ENCODE measurements around the gene DEUP1. TPM values are rescaled to one million over a fixed set of nuclear protein-coding genes. Genes with fewer than 3 reads are reported as not detected.

Gene DEUP1
- total RNA-seq, 1 donor from 2014 or later = not detected

DNA sequence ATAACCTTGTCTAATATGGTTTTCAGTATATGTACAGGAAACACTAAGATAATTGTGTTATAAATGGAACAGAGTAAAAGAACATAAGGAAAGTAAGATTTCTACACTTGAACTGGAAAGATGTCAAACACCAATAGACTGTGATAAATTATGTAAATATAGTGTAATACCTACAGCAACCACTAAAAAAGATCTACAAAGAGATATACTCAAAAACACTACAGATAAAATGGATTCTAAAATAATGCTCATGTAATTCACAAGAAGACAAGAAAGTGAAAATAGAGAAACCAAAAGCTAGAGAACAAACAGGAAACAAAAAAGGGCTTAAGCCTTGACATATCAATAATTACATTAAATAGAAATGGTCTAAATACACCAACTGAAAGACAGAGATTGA is 30.9 kb downstream of the DEUP1 start:
- Histone ChIP-seq H3K27me3 (ENCODE audit: control insufficient read depth, insufficient read depth, low read length) (no peaks in the 10 kb centered on the region), H3K4me3 (ENCODE audit: low read depth, low read length) (no peak overlapping the region), H3K36me3 (ENCODE audit: control insufficient read depth, insufficient read depth, low read length) (no peaks in the 10 kb centered on the region)
- no peak for FAIRE-seq
- DNase-seq (ENCODE audit: low read depth) = no peak
- TF ChIP-seq CTCF (IDR thresholded peaks at IDR 0.05; ENCODE audit: insufficient read depth, low read length, severe bottlenecking) = no peak

- FAIRE-seq = no peak
These were observed 37.5 kb downstream of the DEUP1 start for GRCh38 chr11:93368022-93368421.

DNA sequence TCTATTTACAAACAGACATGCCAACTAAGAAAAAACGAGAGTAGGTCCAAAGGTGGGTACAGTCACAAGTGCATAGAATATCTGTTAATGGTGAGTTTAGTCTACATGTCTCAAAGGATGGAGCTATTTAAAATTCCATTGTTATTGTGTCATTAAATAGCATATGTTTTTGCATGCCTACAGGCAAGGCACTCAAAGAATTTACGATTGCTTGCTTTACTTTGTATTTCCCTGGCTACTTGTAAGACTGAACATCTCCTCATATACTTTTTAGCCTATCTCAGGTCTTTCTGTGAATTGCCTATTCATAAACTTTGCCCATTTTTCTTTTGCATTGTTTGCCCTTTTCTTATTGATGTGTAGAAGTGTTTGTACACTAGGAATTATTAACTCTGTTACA is 39.7 kb downstream of the DEUP1 start:
- H3K4me3 ChIP-seq (ENCODE audit: low read depth, low read length) = no peak overlapping the region
- TF ChIP-seq CTCF (IDR thresholded peaks at IDR 0.05; ENCODE audit: insufficient read depth, low read length, severe bottlenecking) = no peak
- no peaks in the 10 kb centered on the region for H3K27me3 ChIP-seq (ENCODE audit: control insufficient read depth, insufficient read depth, low read length)
- DNase-seq (ENCODE audit: low read depth) = peak; percentile 55
- no peaks in the 10 kb centered on the region for H3K36me3 ChIP-seq (ENCODE audit: control insufficient read depth, insufficient read depth, low read length)
- FAIRE-seq = no peak

More at GRCh38 chr11:93368022-93368421, 37.5 kb downstream of the DEUP1 start:
- no peak for TF ChIP-seq CTCF (IDR thresholded peaks at IDR 0.05; ENCODE audit: insufficient read depth, low read length, severe bottlenecking)
- H3K36me3 ChIP-seq (ENCODE audit: control insufficient read depth, insufficient read depth, low read length) = no peaks in the 10 kb centered on the region
- DNase-seq (ENCODE audit: low read depth) = no peak
- no peak overlapping the region for H3K4me3 ChIP-seq (ENCODE audit: low read depth, low read length)
- H3K27me3 ChIP-seq (ENCODE audit: control insufficient read depth, insufficient read depth, low read length) = no peaks in the 10 kb centered on the region

DNA sequence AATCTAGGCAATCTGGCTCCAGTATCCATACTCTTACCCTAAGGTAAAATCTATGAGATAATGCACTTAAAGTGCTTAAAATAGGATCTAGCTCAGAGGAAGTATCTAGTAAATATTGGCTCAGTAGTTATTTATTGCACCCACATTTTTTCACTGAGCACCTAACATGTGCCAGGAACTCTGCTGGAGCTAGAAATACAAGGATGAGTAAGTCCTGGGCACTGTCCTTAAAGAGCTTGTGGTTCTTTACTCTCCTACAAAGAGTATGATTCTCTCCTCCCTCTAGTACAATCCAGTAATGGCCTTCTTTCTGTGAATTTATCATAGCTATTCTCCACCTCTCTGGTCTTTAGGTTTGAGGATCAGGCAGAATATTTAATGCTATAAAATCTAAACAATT is 59.2 kb downstream of the DEUP1 start:
- H3K4me3 ChIP-seq (ENCODE audit: low read depth, low read length) = no peak overlapping the region
- H3K27me3 ChIP-seq (ENCODE audit: control insufficient read depth, insufficient read depth, low read length) = no peaks in the 10 kb centered on the region
- no peak for TF ChIP-seq CTCF (IDR thresholded peaks at IDR 0.05; ENCODE audit: insufficient read depth, low read length, severe bottlenecking)
- FAIRE-seq (no peak), DNase-seq (ENCODE audit: low read depth) (peak; percentile 9)
- H3K36me3 ChIP-seq (ENCODE audit: control insufficient read depth, insufficient read depth, low read length) = no peaks in the 10 kb centered on the region

DNA sequence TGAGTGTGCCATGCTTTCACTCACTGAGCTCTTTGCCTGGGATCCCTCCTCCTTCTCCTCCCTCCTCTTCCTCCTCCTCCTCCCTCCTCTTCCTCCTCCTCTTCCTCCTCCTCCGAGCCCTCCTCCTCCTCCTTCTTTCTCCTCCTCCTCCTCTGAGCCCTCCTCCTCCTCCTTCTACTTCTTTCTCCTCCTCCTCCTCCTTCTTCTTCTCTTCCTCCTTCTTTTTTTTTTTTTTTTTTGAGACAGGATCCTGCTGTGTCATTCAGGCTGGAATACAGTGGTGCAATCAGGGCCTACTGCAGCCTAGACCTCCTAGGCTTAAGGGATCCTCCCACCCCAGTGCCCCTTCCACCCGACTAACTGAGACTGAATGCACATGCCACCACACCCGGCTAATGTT is 62.3 kb downstream of the DEUP1 start:
- DNase-seq (ENCODE audit: low read depth) (no peak), FAIRE-seq (no peak)
- Histone ChIP-seq H3K4me3 (ENCODE audit: low read depth, low read length) (no peak overlapping the region), H3K27me3 (ENCODE audit: control insufficient read depth, insufficient read depth, low read length) (no peaks in the 10 kb centered on the region), H3K36me3 (ENCODE audit: control insufficient read depth, insufficient read depth, low read length) (no peaks in the 10 kb centered on the region)
- no peak for TF ChIP-seq CTCF (IDR thresholded peaks at IDR 0.05; ENCODE audit: insufficient read depth, low read length, severe bottlenecking)

GRCh38 chr11:93393386-93393785 is 62.8 kb downstream of the DEUP1 start:
- no peaks in the 10 kb centered on the region for H3K36me3 ChIP-seq (ENCODE audit: control insufficient read depth, insufficient read depth, low read length)
- no peak for TF ChIP-seq CTCF (IDR thresholded peaks at IDR 0.05; ENCODE audit: insufficient read depth, low read length, severe bottlenecking)
- no peak for FAIRE-seq
- H3K4me3 ChIP-seq (ENCODE audit: low read depth, low read length) = no peak overlapping the region
- no peak for DNase-seq (ENCODE audit: low read depth)
- H3K27me3 ChIP-seq (ENCODE audit: control insufficient read depth, insufficient read depth, low read length) = no peaks in the 10 kb centered on the region
